ENCODE data around the gene MAGEB2.
"Not testable (repeated sequence)": the region's sequence is repeated elsewhere in the genome, so short reads cannot be mapped to it uniquely, and the experiment has no call there.

Gene MAGEB2

GRCh38 chrX:30215357-30215843, at the start of gene MAGEB2:
TSS of gene MAGEB2 (plus strand) at chrX:30215563. CDS start at chrX:30218581, 3,018 bp downstream.
- DNase-seq (ENCODE audit: low read depth in 2 of 2, low spot score in 1 of 2): no peak

- no peak for DNase-seq (ENCODE audit: low read depth in 2 of 2, low spot score in 1 of 2)
Observed at GRCh38 chrX:30170900-30171299, 44.5 kb upstream of the MAGEB2 start.

GRCh38 chrX:30181353-30181752, 34.0 kb upstream of the MAGEB2 start:
- no peak for DNase-seq (ENCODE audit: low read depth in 2 of 2, low spot score in 1 of 2)

- DNase-seq (ENCODE audit: low read depth in 2 of 2, low spot score in 1 of 2): no peak
Observed at GRCh38 chrX:30183554-30183953, 31.8 kb upstream of the MAGEB2 start.

- no peak for DNase-seq (ENCODE audit: low read depth in 2 of 2, low spot score in 1 of 2)
Observed at GRCh38 chrX:30190426-30190825, 24.9 kb upstream of the MAGEB2 start.

- DNase-seq (ENCODE audit: low read depth in 2 of 2, low spot score in 1 of 2): not testable (repeated sequence)
Observed at GRCh38 chrX:30193910-30194309, 21.5 kb upstream of the MAGEB2 start.

GRCh38 chrX:30196322-30196721, 19.0 kb upstream of the MAGEB2 start:
- no peak for DNase-seq (ENCODE audit: low read depth in 2 of 2, low spot score in 1 of 2)

GRCh38 chrX:30212172-30212571, 3.2 kb upstream of the MAGEB2 start:
- no peak for DNase-seq (ENCODE audit: low read depth in 2 of 2, low spot score in 1 of 2)

GRCh38 chrX:30217465-30217864, 2.1 kb downstream of the MAGEB2 start:
- no peak for DNase-seq (ENCODE audit: low read depth in 2 of 2, low spot score in 1 of 2)

- no peak for DNase-seq (ENCODE audit: low read depth in 2 of 2, low spot score in 1 of 2)
Observed at GRCh38 chrX:30219372-30219771, 4.0 kb downstream of the MAGEB2 start.

- DNase-seq (ENCODE audit: low read depth in 2 of 2, low spot score in 1 of 2): no peak
Observed at GRCh38 chrX:30220661-30221060, 5.3 kb downstream of the MAGEB2 start.

GRCh38 chrX:30224536-30224935, 9.2 kb downstream of the MAGEB2 start:
- no peak for DNase-seq (ENCODE audit: low read depth in 2 of 2, low spot score in 1 of 2)

GRCh38 chrX:30228526-30228925, 13.2 kb downstream of the MAGEB2 start:
- DNase-seq (ENCODE audit: low read depth in 2 of 2, low spot score in 1 of 2): no peak

GRCh38 chrX:30230395-30230794, 15.0 kb downstream of the MAGEB2 start, which contains the start of gene MAGEB3:
TSS of gene MAGEB3 (plus strand) at chrX:30230657. CDS start at chrX:30235925, 5,268 bp downstream.
- DNase-seq (ENCODE audit: low read depth in 2 of 2, low spot score in 1 of 2): no peak

GRCh38 chrX:30241724-30242415, 26.5 kb downstream of the MAGEB2 start, which contains the start of gene MAGEB4:
TSS of gene MAGEB4 (plus strand) at chrX:30242000. CDS start at chrX:30242136, 136 bp downstream.
- DNase-seq (ENCODE audit: low read depth in 2 of 2, low spot score in 1 of 2): no peak

- DNase-seq (ENCODE audit: low read depth in 2 of 2, low spot score in 1 of 2): no peak
Observed at GRCh38 chrX:30246769-30247489, 31.6 kb downstream of the MAGEB2 start, which contains the start of gene MAGEB1. TSS of gene MAGEB1 (plus strand) at chrX:30247146. CDS start at chrX:30250494, 3,348 bp downstream.

GRCh38 chrX:30248854-30249253, 33.5 kb downstream of the MAGEB2 start:
- DNase-seq (ENCODE audit: low read depth in 2 of 2, low spot score in 1 of 2): no peak

- no peak for DNase-seq (ENCODE audit: low read depth in 2 of 2, low spot score in 1 of 2)
Observed at GRCh38 chrX:30253257-30253656, 37.9 kb downstream of the MAGEB2 start.

GRCh38 chrX:30259927-30260326, 44.6 kb downstream of the MAGEB2 start:
- DNase-seq (ENCODE audit: low read depth in 2 of 2, low spot score in 1 of 2): no peak

- no peak for DNase-seq (ENCODE audit: low read depth in 2 of 2, low spot score in 1 of 2)
Observed at GRCh38 chrX:30261012-30261411, 45.6 kb downstream of the MAGEB2 start.

GRCh38 chrX:30262763-30263162, 47.4 kb downstream of the MAGEB2 start:
- DNase-seq (ENCODE audit: low read depth in 2 of 2, low spot score in 1 of 2): no peak
